Fibroblast of the aortic adventitia (primary cell): ENCODE measurements around the gene GPRIN3. TPM values are rescaled to one million over a fixed set of nuclear protein-coding genes. Genes with fewer than 3 reads are reported as not detected.

Experiments used
- DNase-seq: peaks from one replicate; pipeline ENCODE4 v3.0.0-alpha.2; 2010; ENCODE audit warnings: low read depth
- H3K4me3 ChIP-seq: 2 replicates; pipeline ENCODE4 v1.5.1; 2011; ENCODE audit warnings: low read depth, mild to moderate bottlenecking, control low read depth, low read length, moderate library complexity
- CTCF ChIP-seq: IDR thresholded peaks from 2 replicates; pipeline ENCODE4 v1.5.1; 2011; ENCODE audit warnings: mild to moderate bottlenecking, low read length, control low read depth, inconsistent platforms; ENCODE audit not compliant: insufficient read depth
- total RNA-seq: library from RNA; depleted of rRNA; stranded (reverse); fragments of >200 nt; gene quantifications from 2 replicates; pipeline ENCODE4 v1.2.3, GENCODE V29; 2012; ENCODE audit warnings: low replicate concordance

Gene GPRIN3
- total RNA-seq, 1 donor: under 0.01 TPM

- no peak overlapping the region for H3K4me3 ChIP-seq
- TF ChIP-seq CTCF: no peak
- no peak for DNase-seq
Measured at GRCh38 chr4:89334311-89334710, 26.7 kb upstream of the GPRIN3 start.

- no peak for TF ChIP-seq CTCF
- no peak for DNase-seq
- no peak overlapping the region for H3K4me3 ChIP-seq
Measured at GRCh38 chr4:89331686-89332544, 24.3 kb upstream of the GPRIN3 start.

GRCh38 chr4:89331197-89331596, 23.6 kb upstream of the GPRIN3 start:
- no peak for TF ChIP-seq CTCF
- no peak overlapping the region for H3K4me3 ChIP-seq
- DNase-seq: no peak

- H3K4me3 ChIP-seq: no peak overlapping the region
- TF ChIP-seq CTCF: no peak
- no peak for DNase-seq
Measured at GRCh38 chr4:89329280-89329679, 21.7 kb upstream of the GPRIN3 start.

- H3K4me3 ChIP-seq: no peak overlapping the region
- TF ChIP-seq CTCF: no peak
- DNase-seq: no peak
Measured at GRCh38 chr4:89324671-89325070, 17.1 kb upstream of the GPRIN3 start.

GRCh38 chr4:89322671-89323070, 15.1 kb upstream of the GPRIN3 start:
- no peak for TF ChIP-seq CTCF
- no peak overlapping the region for H3K4me3 ChIP-seq
- DNase-seq: no peak
